ENCODE measurements around the gene CNTNAP2.

Gene CNTNAP2

GRCh38 chr7:147182874-147183273, 1066.3 kb downstream of the CNTNAP2 start:
- FAIRE-seq = no peak
- DNase-seq (ENCODE audit: insufficient read length, low spot score) = no peak

DNA sequence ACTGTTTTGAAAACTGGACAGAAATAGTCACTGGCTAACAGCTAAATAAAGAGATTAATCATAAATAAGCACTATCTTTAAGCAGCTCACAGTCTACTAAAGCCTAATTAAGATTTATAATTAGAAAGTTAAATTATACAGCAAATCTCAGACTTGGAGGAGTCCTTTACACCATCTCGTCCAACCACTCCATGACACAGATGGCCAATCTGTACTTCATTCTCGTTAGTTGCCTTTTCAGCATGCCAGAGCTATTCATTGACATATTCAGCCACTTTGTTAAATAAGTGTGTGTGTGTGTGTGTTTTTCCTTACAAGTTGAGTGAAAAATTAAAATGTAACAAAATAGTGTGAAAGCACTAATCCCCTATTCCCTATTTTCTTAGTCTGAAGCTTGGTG, 1066.7 kb downstream of the CNTNAP2 start:
- FAIRE-seq = no peak

DNA sequence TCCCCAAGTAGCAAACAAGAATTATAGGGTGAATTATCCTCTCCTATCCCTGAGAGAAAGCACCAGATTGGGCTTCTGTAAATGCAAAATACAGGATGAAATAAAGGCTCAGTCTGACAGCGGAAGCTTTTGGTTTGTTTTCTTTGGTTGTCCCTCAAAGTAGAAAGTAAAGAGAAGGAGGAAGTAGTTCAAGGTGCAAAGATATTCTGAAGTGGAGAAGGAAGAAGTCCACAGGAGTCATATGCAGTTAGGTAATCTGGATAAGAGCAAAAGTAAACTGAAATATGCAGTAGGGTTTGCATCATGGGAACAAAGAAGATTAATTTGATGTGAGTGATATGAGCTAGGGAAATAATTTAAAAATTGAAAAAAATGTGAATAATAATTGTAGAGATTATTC, 1071.9 kb downstream of the CNTNAP2 start:
- DNase-seq (ENCODE audit: insufficient read length, low spot score) = no peak
- no peak for FAIRE-seq

More for the DNA sequence above, 1066.7 kb downstream of the CNTNAP2 start:
- no peak for DNase-seq (ENCODE audit: insufficient read length, low spot score)

DNA sequence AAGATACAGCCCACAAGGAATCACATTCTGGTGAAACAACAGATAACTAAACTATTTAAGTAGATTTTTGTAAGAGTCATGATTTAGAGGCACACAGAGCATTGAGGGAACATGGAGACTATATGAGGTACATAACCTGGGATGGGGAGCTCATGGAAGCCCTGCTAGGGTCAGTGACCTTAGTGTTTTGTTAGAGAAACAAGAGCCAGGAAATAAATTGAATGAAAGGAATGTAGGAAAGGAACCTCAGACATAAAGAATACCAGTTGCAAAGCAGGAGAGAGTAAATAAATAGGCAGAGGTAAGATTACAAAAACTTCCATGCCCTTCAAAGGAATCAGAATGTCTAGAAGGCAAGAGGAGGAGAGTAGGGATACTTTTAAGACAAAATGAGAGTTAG, 1076.9 kb downstream of the CNTNAP2 start:
- DNase-seq (ENCODE audit: insufficient read length, low spot score) (no peak), FAIRE-seq (no peak)

GRCh38 chr7:147196481-147196880, 1079.9 kb downstream of the CNTNAP2 start:
- no peak for FAIRE-seq
- no peak for DNase-seq (ENCODE audit: insufficient read length, low spot score)

DNA sequence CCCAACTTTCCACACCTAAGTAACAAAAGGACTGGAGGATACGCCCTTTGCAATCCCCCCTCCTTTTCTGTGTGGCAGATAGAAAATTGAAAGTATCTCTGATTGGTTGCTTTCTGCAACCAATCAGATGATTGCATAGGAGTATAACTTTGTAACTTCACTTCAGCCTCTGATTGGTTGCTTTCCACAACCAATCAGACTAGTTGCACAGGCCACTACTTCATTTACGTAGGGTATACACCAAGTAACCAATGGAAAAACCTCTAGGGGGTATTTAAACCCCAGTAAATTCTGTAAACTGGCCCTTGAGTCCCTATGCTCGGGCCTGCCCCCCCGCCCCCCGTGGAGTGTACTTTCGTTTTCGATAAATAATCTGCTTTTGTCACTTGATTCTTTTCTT, 1080.4 kb downstream of the CNTNAP2 start:
- no peak for DNase-seq (ENCODE audit: insufficient read length, low spot score)
- FAIRE-seq = no peak

GRCh38 chr7:147199868-147200267, 1083.3 kb downstream of the CNTNAP2 start:
- no peak for FAIRE-seq
- no peak for DNase-seq (ENCODE audit: insufficient read length, low spot score)

DNA sequence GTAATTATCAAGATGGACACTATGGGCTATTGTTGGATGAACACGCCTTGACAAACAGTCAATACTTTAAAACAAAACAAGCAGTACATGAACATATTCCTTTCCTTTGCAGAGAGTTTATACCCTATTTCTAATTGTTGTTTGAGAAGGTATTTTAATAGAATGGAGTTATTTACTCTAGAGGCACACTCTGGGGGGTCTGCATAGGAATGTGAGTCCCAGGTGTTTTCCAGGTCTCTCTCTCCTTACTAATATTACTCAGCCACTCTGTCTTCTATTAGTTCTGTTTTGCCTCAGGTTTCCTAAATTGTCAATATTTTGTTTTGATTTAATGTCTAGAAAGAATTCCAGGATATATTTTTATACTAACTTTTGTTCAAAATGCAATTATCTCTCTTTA, 1091.4 kb downstream of the CNTNAP2 start:
- no peak for DNase-seq (ENCODE audit: insufficient read length, low spot score)
- no peak for FAIRE-seq

DNA sequence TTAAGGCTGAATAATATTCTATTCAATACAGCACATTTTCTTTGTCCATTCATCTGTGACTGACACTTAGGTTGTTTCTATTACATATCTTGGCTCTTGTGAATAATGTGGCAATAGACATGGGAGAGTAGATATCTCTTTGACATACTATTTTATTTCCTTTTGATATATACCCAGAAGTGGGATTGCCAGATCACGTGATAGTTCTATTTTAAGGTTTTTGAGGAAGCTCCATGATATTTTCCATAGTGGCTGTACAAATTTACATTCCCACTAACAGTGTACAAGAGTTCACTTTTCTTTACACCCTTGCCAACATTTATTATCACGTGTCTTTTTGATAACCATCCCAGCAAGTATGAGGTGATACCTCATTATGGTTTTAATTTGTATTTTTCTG, 1114.7 kb downstream of the CNTNAP2 start:
- FAIRE-seq (no peak), DNase-seq (ENCODE audit: insufficient read length, low spot score) (no peak)

DNA sequence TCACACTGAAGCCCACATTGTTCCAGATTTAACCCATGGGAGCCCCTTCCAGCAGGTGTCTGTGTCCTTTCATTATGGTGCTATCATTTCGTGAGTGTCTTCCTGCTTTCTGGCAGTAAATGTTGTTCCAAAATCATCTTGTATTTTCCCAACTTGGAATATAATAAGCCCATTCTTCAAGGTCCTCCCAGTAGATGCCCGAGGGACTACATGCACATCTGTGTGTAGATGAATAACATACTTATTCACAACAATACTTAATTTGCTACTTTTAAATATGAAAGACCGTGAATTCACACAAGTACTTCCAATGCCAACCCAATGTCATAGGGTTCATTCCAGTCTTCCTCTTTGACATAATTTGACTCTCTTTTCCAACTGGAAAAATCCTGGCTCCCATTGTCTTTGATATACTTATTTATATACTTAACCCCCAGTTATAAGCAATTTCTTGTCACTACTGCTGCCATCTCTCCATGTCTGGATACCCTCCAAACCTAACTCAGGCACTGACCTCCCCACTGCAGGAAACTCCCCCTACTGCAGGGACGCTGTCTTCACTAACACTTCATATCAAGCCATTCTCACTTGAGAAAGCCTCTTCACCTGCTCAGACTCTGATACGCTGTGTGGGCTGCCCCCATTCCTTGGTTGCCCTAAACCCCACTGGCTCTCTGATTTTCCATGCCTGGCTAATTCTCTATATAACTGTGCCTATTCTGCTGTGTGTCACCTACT, 1119.2 kb downstream of the CNTNAP2 start:
- FAIRE-seq = no peak
- no peak for DNase-seq (ENCODE audit: insufficient read length, low spot score)

GRCh38 chr7:147240468-147240867, 1123.9 kb downstream of the CNTNAP2 start:
- DNase-seq (ENCODE audit: insufficient read length, low spot score) (no peak), FAIRE-seq (no peak)

DNA sequence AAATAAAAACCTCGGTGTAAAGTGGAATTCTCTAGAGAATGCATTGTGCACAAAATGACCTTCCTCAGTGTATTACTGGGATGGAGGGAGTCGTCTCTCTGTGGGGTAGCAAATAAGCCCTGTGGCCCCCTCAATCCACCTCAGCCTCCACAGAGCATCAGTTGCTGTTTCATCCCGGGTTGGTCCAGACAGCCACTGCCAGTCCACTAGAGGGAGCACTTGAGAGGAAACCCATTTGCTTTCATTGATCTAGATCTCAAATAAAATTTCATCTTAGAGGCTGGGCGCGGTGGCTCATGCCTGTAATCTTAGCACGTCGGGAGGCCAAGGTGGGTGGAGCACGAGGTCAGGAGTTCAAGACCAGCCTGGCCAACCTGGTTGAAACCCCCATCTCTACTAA, 1128.7 kb downstream of the CNTNAP2 start:
- FAIRE-seq (no peak), DNase-seq (ENCODE audit: insufficient read length, low spot score) (no peak)

GRCh38 chr7:147249956-147250355, 1133.4 kb downstream of the CNTNAP2 start:
- FAIRE-seq (no peak), DNase-seq (ENCODE audit: insufficient read length, low spot score) (no peak)

- DNase-seq (ENCODE audit: insufficient read length, low spot score) (no peak), FAIRE-seq (no peak)
Measured at GRCh38 chr7:147251751-147252325, 1135.2 kb downstream of the CNTNAP2 start.

DNA sequence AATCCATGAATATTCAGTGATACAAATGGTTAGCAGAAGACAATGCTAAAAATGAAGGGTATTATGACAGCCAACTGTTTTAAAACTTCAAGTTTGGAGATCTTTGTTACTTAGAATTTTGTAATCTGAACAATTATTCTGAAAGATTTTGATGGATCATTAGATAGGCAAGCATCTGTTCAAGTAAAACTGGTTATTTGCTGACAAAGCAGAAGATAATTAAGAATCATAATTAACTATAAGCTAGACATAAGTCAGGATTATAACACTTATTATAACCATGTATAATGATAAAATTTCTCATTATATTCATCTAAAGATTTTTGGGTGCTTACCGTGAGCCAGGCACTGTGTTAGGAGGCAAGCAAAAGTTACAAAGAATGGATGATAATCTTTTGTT, 1145.1 kb downstream of the CNTNAP2 start:
- FAIRE-seq = no peak
- DNase-seq (ENCODE audit: insufficient read length, low spot score) = no peak

DNA sequence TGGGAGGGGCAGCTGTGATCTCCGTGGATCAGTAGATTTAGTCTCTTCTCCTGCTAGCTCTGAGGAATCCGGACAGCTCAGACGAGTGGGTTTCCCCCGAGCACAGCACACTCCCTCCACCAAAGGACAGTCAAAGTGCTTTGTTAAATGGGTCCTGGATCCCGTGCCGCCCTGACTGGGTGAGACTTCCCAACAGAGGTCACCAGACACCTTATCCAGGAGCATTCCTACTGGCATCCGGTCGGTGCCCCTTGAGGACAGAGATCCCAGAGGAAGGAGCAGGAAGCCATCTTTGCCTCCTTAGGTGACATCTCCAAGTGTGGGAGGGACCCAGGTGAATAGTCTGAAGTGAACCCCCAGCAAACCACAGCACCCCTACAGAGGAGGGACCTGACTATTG, 1148.9 kb downstream of the CNTNAP2 start:
- FAIRE-seq (no peak), DNase-seq (ENCODE audit: insufficient read length, low spot score) (no peak)

DNA sequence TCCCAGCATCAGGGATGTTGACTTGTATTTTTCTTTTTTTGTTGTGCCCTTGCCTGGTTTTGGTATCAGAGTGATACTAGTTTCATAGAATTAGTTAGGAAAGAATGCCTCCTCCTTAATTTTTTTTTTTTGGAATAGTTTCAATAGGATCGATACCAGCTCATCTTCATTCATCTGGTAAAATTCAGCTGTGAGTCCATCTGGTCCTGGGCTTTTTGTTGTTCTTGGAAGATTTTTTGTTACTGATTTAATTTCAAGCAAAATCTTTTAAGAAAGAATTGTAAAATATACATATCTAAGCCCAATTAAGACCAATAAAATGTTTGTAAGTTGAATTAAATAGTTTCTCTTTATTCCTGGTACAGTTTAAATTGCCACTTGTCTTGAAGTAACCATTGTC, 1159.5 kb downstream of the CNTNAP2 start:
- FAIRE-seq = no peak

DNA sequence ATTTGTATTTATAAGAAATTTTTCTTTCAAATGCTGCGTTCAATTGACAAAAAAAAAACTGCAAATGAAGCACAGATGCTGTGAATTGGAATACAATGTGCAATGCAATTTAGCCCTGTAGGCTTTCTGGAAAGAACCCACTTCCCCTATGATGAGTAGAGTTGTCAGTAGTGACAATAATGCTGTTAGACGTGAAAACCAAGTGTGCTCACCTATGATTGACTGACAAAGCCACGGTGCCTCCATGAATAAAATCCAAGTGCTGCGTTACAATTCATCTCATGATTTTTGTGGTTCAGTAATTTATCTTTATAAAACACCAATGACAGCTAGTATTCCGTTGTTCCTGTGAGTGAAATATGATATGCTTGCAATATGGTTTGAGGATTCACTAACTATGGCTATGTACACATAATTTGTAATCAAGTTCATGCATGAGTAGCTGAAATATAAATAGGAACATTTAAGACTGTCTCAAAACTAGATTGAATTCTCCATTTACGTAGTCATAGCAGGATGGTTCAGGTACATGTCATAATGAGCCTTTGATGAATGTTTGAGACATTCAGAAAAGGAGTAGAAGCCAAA, 1160.3 kb downstream of the CNTNAP2 start:
- FAIRE-seq (no peak), DNase-seq (ENCODE audit: insufficient read length, low spot score) (no peak)

More for the DNA sequence above, 1159.5 kb downstream of the CNTNAP2 start:
- DNase-seq (ENCODE audit: insufficient read length, low spot score) = no peak

DNA sequence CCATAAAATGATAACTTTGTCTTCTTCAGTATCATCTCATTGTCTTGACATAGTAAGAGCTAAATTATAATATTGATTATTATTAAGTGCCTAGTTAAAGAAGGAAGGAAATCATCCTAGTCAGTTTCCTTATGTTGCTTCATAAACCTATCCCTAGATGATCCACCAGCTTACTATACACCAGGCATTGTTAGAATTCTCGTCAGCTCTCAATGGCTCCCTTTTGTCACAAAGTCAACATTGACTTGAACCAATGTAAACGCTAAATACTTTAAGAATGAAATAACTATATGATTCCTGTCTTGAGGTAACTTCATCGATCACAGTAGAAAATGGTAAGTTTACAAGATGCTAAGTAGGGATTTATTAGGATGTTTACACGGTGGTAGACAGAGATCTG, 1162.9 kb downstream of the CNTNAP2 start:
- no peak for DNase-seq (ENCODE audit: insufficient read length, low spot score)
- no peak for FAIRE-seq

DNA sequence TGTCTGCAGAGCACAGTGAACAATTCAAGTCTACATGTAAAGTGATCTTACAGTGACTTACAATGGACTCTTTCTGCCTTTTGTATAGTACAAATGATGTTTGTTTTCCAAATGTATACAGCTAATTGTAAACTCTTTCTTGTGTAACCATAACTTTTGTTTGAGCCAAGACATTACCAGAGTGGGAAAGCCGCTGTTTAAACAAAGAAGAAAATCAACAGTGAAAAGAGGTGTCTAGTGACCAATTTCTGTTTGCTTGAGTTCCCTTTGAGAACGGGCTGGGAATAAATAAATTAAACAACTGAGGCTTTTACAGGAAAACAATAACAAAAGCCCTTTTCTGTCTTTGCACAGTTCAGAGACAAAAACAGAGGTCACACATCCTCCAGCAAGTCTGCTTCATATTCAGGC, 1163.4 kb downstream of the CNTNAP2 start:
- FAIRE-seq = no peak
- DNase-seq (ENCODE audit: insufficient read length, low spot score) = no peak

GRCh38 chr7:147282204-147282603, 1165.6 kb downstream of the CNTNAP2 start:
- DNase-seq (ENCODE audit: insufficient read length, low spot score) = no peak
- FAIRE-seq = no peak

DNA sequence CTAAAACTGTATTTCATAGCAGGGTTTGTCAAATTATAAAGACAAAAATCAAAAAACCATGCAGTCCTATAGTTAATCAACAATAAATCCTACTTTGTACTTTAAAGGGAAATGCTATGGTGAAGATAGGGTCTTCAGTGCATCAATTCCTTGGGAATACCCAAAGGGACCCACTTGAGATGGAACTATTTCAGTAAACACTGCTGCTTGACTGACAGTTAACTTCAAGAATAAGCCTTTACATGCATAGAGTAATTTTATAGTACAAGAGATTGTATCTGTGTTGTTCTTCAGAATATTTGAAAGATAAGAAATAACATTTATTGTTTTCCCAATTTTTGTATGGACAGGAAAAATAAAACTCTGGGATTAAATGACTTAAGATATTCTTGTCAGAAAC, 1179.6 kb downstream of the CNTNAP2 start:
- no peak for FAIRE-seq
- DNase-seq (ENCODE audit: insufficient read length, low spot score) = no peak

Data from GM19239 (cell line).